Measurements from ENCODE around the gene LRGUK. TPM values are rescaled to one million over a fixed set of nuclear protein-coding genes. Genes with fewer than 3 reads are reported as not detected.

The LRGUK gene
- total RNA-seq, 1 experiment from 2014 or later, result 1.9 TPM

DNA sequence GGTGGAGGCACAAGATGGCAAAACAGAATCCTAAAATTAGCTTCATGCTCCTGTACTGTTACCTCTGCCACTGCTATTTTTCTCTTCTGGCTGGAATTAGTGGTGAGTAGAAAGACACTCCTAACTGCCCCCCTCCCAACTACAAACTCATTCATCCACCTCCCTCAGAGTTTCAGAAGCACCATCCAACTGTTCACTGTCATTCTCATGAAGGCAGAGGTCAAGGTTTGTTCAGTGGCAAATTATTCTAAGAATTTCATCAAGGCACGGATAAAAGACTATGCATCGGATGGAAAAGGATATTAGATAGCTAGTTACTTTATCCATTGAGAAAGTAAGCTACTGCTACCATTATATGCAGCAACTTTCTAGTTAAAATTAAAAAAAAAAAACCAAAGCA lies 59.7 kb downstream of the LRGUK start:
- no peak for ATAC-seq
- TF ChIP-seq NR2C2 (CRISPR knock-in tag; IDR thresholded peaks at IDR 0.05) (no peak), JUN (CRISPR knock-in tag; IDR thresholded peaks at IDR 0.05) (no peak)

DNA sequence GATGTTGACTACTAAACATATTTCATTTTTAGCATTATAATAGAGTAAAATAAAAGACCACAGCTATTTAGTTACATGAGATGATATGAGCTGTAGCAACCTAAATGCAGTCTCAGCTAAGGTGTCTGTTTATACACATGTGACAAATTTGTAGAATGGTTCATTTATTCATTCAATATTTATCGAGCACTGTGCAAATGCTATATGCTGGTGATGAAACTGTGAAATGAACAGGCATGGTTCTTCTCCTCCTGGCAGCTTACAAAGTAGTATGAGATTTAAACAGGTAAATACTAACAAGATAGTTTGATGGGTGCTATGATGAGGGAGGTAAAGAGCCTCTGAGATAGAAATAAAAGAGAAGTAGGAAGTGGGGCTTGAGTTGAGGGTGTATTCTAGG lies 60.8 kb downstream of the LRGUK start:
- no peaks in the 10 kb centered on the region for H3K36me3 Mint-ChIP-seq
- ChIA-PET POLR2A (no interaction called here), CTCF (no interaction called here)
- DNase-seq (ENCODE audit: low spot score) (no peak), ATAC-seq (no peak)
- H3K9me3 Mint-ChIP-seq, result no peaks in the 10 kb centered on the region
- TF ChIP-seq ZNF219 (CRISPR knock-in tag; IDR thresholded peaks at IDR 0.05; ENCODE audit: borderline replicate concordance) (no peak), ZNF423 (CRISPR knock-in tag; IDR thresholded peaks at IDR 0.05) (no peak), NR1H2 (CRISPR knock-in tag; IDR thresholded peaks at IDR 0.05) (no peak), FOXJ3 (CRISPR knock-in tag; IDR thresholded peaks at IDR 0.05; ENCODE audit: borderline replicate concordance) (no peak), JAZF1 (CRISPR knock-in tag; IDR thresholded peaks at IDR 0.05) (no peak)
- TF ChIP-seq, protein P1, sequence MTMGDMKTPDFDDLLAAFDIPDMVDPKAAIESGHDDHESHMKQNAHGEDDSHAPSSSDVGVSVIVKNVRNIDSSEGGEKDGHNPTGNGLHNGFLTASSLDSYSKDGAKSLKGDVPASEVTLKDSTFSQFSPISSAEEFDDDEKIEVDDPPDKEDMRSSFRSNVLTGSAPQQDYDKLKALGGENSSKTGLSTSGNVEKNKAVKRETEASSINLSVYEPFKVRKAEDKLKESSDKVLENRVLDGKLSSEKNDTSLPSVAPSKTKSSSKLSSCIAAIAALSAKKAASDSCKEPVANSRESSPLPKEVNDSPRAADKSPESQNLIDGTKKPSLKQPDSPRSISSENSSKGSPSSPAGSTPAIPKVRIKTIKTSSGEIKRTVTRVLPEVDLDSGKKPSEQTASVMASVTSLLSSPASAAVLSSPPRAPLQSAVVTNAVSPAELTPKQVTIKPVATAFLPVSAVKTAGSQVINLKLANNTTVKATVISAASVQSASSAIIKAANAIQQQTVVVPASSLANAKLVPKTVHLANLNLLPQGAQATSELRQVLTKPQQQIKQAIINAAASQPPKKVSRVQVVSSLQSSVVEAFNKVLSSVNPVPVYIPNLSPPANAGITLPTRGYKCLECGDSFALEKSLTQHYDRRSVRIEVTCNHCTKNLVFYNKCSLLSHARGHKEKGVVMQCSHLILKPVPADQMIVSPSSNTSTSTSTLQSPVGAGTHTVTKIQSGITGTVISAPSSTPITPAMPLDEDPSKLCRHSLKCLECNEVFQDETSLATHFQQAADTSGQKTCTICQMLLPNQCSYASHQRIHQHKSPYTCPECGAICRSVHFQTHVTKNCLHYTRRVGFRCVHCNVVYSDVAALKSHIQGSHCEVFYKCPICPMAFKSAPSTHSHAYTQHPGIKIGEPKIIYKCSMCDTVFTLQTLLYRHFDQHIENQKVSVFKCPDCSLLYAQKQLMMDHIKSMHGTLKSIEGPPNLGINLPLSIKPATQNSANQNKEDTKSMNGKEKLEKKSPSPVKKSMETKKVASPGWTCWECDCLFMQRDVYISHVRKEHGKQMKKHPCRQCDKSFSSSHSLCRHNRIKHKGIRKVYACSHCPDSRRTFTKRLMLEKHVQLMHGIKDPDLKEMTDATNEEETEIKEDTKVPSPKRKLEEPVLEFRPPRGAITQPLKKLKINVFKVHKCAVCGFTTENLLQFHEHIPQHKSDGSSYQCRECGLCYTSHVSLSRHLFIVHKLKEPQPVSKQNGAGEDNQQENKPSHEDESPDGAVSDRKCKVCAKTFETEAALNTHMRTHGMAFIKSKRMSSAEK (CRISPR knock-in tag; IDR thresholded peaks at IDR 0.05; ENCODE audit: borderline replicate concordance), result no peak
- TF ChIP-seq, protein P2, sequence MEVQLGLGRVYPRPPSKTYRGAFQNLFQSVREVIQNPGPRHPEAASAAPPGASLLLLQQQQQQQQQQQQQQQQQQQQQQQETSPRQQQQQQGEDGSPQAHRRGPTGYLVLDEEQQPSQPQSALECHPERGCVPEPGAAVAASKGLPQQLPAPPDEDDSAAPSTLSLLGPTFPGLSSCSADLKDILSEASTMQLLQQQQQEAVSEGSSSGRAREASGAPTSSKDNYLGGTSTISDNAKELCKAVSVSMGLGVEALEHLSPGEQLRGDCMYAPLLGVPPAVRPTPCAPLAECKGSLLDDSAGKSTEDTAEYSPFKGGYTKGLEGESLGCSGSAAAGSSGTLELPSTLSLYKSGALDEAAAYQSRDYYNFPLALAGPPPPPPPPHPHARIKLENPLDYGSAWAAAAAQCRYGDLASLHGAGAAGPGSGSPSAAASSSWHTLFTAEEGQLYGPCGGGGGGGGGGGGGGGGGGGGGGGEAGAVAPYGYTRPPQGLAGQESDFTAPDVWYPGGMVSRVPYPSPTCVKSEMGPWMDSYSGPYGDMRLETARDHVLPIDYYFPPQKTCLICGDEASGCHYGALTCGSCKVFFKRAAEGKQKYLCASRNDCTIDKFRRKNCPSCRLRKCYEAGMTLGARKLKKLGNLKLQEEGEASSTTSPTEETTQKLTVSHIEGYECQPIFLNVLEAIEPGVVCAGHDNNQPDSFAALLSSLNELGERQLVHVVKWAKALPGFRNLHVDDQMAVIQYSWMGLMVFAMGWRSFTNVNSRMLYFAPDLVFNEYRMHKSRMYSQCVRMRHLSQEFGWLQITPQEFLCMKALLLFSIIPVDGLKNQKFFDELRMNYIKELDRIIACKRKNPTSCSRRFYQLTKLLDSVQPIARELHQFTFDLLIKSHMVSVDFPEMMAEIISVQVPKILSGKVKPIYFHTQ (CRISPR knock-in tag; IDR thresholded peaks at IDR 0.05), result no peak
- TF ChIP-seq, protein P3, sequence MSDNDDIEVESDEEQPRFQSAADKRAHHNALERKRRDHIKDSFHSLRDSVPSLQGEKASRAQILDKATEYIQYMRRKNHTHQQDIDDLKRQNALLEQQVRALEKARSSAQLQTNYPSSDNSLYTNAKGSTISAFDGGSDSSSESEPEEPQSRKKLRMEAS (CRISPR knock-in tag; IDR thresholded peaks at IDR 0.05), result no peak
- TF ChIP-seq, protein P4, sequence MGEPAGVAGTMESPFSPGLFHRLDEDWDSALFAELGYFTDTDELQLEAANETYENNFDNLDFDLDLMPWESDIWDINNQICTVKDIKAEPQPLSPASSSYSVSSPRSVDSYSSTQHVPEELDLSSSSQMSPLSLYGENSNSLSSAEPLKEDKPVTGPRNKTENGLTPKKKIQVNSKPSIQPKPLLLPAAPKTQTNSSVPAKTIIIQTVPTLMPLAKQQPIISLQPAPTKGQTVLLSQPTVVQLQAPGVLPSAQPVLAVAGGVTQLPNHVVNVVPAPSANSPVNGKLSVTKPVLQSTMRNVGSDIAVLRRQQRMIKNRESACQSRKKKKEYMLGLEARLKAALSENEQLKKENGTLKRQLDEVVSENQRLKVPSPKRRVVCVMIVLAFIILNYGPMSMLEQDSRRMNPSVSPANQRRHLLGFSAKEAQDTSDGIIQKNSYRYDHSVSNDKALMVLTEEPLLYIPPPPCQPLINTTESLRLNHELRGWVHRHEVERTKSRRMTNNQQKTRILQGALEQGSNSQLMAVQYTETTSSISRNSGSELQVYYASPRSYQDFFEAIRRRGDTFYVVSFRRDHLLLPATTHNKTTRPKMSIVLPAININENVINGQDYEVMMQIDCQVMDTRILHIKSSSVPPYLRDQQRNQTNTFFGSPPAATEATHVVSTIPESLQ (CRISPR knock-in tag; IDR thresholded peaks at IDR 0.05), result no peak
- peak overlapping the region; percentile 9; the same call in 1 of the 2 replicates for H3K27ac Mint-ChIP-seq
- H3K27me3 Mint-ChIP-seq (ENCODE audit: low read depth), result no peaks in the 10 kb centered on the region
- no peak overlapping the region for H3K4me3 Mint-ChIP-seq
- H3K4me1 Mint-ChIP-seq, result peaks cover 21% of the 10 kb centered on the region

More for the DNA sequence above, 59.7 kb downstream of the LRGUK start:
- Mint-ChIP-seq H3K4me3 (no peak overlapping the region), H3K9me3 (no peaks in the 10 kb centered on the region), H3K27ac (no peak overlapping the region; the same call in 1 of the 2 replicates), H3K4me1 (peaks cover 21% of the 10 kb centered on the region), H3K36me3 (no peaks in the 10 kb centered on the region), H3K27me3 (ENCODE audit: low read depth) (no peaks in the 10 kb centered on the region)
- DNase-seq (ENCODE audit: low spot score), result no peak
- POLR2A ChIA-PET, result no interaction called here
- CTCF ChIA-PET, result no interaction called here

DNA sequence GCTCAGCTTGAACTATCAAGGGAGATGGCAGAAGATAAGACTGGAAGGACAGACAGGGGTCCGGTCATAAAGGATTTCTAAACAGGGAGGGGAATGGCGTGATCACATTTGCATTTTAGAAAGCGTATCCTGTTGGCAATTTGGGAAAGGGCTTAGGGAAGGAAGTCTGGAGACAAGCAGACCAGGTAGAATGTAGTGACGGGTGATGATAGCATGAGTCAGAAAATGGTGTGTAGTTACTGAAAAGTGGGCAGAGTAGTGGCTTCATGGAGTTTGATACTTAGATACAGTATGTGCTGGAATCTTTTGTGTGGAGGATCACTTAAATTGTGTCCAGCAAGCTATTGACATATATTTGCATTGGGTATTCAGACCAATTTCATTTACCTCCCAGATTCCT lies 61.2 kb downstream of the LRGUK start:
- Mint-ChIP-seq H3K27ac (peak overlapping the region; percentile 9; the same call in 1 of the 2 replicates), H3K9me3 (no peaks in the 10 kb centered on the region), H3K4me1 (peaks cover 21% of the 10 kb centered on the region), H3K4me3 (no peak overlapping the region), H3K27me3 (ENCODE audit: low read depth) (no peaks in the 10 kb centered on the region), H3K36me3 (no peaks in the 10 kb centered on the region)
- no peak for ATAC-seq
- ChIA-PET POLR2A (no interaction called here), CTCF (no interaction called here)
- no peak for DNase-seq (ENCODE audit: low spot score)
- TF ChIP-seq RORB (CRISPR knock-in tag; IDR thresholded peaks at IDR 0.05) (no peak), NR3C1 (CRISPR knock-in tag; conservative IDR thresholded peaks at IDR 0.05; ENCODE audit: low read depth) (no peak), ETV6 (CRISPR knock-in tag; IDR thresholded peaks at IDR 0.05) (no peak), KAT7 (CRISPR knock-in tag; IDR thresholded peaks at IDR 0.05; ENCODE audit: borderline replicate concordance) (no peak), CBFB (CRISPR knock-in tag; IDR thresholded peaks at IDR 0.05; ENCODE audit: low read depth) (no peak), ZNF121 (CRISPR knock-in tag; IDR thresholded peaks at IDR 0.05) (no peak)
- TF ChIP-seq, protein P5, sequence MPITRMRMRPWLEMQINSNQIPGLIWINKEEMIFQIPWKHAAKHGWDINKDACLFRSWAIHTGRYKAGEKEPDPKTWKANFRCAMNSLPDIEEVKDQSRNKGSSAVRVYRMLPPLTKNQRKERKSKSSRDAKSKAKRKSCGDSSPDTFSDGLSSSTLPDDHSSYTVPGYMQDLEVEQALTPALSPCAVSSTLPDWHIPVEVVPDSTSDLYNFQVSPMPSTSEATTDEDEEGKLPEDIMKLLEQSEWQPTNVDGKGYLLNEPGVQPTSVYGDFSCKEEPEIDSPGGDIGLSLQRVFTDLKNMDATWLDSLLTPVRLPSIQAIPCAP (CRISPR knock-in tag; IDR thresholded peaks at IDR 0.05), result no peak
- TF ChIP-seq, protein P6, sequence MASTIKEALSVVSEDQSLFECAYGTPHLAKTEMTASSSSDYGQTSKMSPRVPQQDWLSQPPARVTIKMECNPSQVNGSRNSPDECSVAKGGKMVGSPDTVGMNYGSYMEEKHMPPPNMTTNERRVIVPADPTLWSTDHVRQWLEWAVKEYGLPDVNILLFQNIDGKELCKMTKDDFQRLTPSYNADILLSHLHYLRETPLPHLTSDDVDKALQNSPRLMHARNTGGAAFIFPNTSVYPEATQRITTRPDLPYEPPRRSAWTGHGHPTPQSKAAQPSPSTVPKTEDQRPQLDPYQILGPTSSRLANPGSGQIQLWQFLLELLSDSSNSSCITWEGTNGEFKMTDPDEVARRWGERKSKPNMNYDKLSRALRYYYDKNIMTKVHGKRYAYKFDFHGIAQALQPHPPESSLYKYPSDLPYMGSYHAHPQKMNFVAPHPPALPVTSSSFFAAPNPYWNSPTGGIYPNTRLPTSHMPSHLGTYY (CRISPR knock-in tag; IDR thresholded peaks at IDR 0.05), result no peak
- TF ChIP-seq, protein P7, sequence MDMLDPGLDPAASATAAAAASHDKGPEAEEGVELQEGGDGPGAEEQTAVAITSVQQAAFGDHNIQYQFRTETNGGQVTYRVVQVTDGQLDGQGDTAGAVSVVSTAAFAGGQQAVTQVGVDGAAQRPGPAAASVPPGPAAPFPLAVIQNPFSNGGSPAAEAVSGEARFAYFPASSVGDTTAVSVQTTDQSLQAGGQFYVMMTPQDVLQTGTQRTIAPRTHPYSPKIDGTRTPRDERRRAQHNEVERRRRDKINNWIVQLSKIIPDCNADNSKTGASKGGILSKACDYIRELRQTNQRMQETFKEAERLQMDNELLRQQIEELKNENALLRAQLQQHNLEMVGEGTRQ (CRISPR knock-in tag; IDR thresholded peaks at IDR 0.05), result no peak
